K562 treated with DMSO at 1 percent for 48 hours (cell line): ENCODE measurements around the gene SMIM1. TPM values are rescaled to one million over a fixed set of nuclear protein-coding genes. Genes with fewer than 3 reads are reported as not detected.

Experiments
- total RNA-seq: library from RNA; unstranded; fragments of 300-600 nt; gene quantifications from 2 replicates; pipeline ENCODE4 v1.2.3, GENCODE V29; 2022; ENCODE audit warnings: low replicate concordance; ENCODE audit errors: extremely low read depth

SMIM1 gene
- total RNA-seq = not detected in 2 replicates

GRCh38 chr1:3772715-3773571 lies at the start of gene SMIM1:
Gene SMIM1 (plus strand): TSS chr1:3772749. CDS start chr1:3775374, 2,625 bp downstream.

GRCh38 chr1:3752400-3752945 lies 20.1 kb upstream of the SMIM1 start, which contains the start of gene CCDC27:
Gene CCDC27 (plus strand): TSS chr1:3752450. CDS start chr1:3752482, 32 bp downstream.

GRCh38 chr1:3796215-3797061 lies 23.9 kb downstream of the SMIM1 start, which contains the start of gene LRRC47:
Gene LRRC47 (minus strand): TSS chr1:3796498. CDS start chr1:3796476, 22 bp downstream.

Other genes starting within 250 kb of the SMIM1 start
- gene MEGF6, start 161.2 kb upstream of the SMIM1 start, total RNA-seq = not detected in 2 replicates
- gene TPRG1L, start 147.7 kb upstream of the SMIM1 start, total RNA-seq = not detected in 2 replicates
- gene WRAP73, start 122.6 kb upstream of the SMIM1 start, total RNA-seq = not detected in 2 replicates
- gene TP73, start 120.2 kb upstream of the SMIM1 start, total RNA-seq = not detected in 2 replicates
- not detected in 2 replicates for gene CCDC27, start 20.3 kb upstream of the SMIM1 start, total RNA-seq
- not detected in 2 replicates for gene LRRC47, start 23.7 kb downstream of the SMIM1 start, total RNA-seq
- not detected in 2 replicates for gene CEP104, start 84.5 kb downstream of the SMIM1 start, total RNA-seq
- gene DFFB, start 84.7 kb downstream of the SMIM1 start, total RNA-seq = not detected in 2 replicates
- gene C1orf174, start 127.5 kb downstream of the SMIM1 start, total RNA-seq = not detected in 2 replicates